ENCODE data around the gene NPY4R2. TPM values are rescaled to one million over a fixed set of nuclear protein-coding genes. Genes with fewer than 3 reads are reported as not detected.
"Not testable (repeated sequence)": the region's sequence is repeated elsewhere in the genome, so short reads cannot be mapped to it uniquely, and the experiment has no call there.

The NPY4R2 gene
- total RNA-seq (2014; rRNA removed; shearing (Covaris generic)) = 0.06 and 0.71 TPM in 2 replicates

- not testable (repeated sequence) for H3K27ac ChIP-seq; H3K9me3 ChIP-seq (replicated peaks); H3K4me1 ChIP-seq (replicated peaks); H3K36me3 ChIP-seq; H3K27me3 ChIP-seq (replicated peaks); H3K4me3 ChIP-seq; DNase-seq (ENCODE audit: low read depth in 1 of 2, low spot score in 2 of 2)
These were observed at the start of gene NPY4R2 for GRCh38 chr10:47918475-47918874. NPY4R2 (plus strand) TSS chr10:47918662; CDS start chr10:47921988, 3,326 bp downstream.

- H3K9me3 ChIP-seq (replicated peaks); H3K36me3 ChIP-seq; H3K27me3 ChIP-seq (replicated peaks); H3K4me1 ChIP-seq (replicated peaks); H3K27ac ChIP-seq; H3K4me3 ChIP-seq; DNase-seq (ENCODE audit: low read depth in 1 of 2, low spot score in 2 of 2): not testable (repeated sequence)
These were observed 47.6 kb upstream of the NPY4R2 start for GRCh38 chr10:47870887-47871286.

- not testable (repeated sequence) for H3K27ac ChIP-seq; H3K4me3 ChIP-seq; DNase-seq (ENCODE audit: low read depth in 1 of 2, low spot score in 2 of 2); H3K4me1 ChIP-seq (replicated peaks); H3K9me3 ChIP-seq (replicated peaks); H3K27me3 ChIP-seq (replicated peaks); H3K36me3 ChIP-seq
These were observed 46.8 kb upstream of the NPY4R2 start for GRCh38 chr10:47871485-47872180.

GRCh38 chr10:47872236-47872635 lies 46.2 kb upstream of the NPY4R2 start:
- not testable (repeated sequence) for H3K4me3 ChIP-seq; H3K27ac ChIP-seq; DNase-seq (ENCODE audit: low read depth in 1 of 2, low spot score in 2 of 2); H3K36me3 ChIP-seq; H3K27me3 ChIP-seq (replicated peaks); H3K4me1 ChIP-seq (replicated peaks); H3K9me3 ChIP-seq (replicated peaks)

- not testable (repeated sequence) for H3K27me3 ChIP-seq (replicated peaks); H3K4me1 ChIP-seq (replicated peaks); H3K27ac ChIP-seq; DNase-seq (ENCODE audit: low read depth in 1 of 2, low spot score in 2 of 2); H3K36me3 ChIP-seq; H3K9me3 ChIP-seq (replicated peaks); H3K4me3 ChIP-seq
These were observed 34.2 kb upstream of the NPY4R2 start for GRCh38 chr10:47884239-47884638.

- H3K4me1 ChIP-seq (replicated peaks); DNase-seq (ENCODE audit: low read depth in 1 of 2, low spot score in 2 of 2); H3K36me3 ChIP-seq; H3K9me3 ChIP-seq (replicated peaks); H3K27ac ChIP-seq; H3K27me3 ChIP-seq (replicated peaks); H3K4me3 ChIP-seq: not testable (repeated sequence)
These were observed 33.5 kb upstream of the NPY4R2 start for GRCh38 chr10:47884934-47885333.

GRCh38 chr10:47886356-47886755 lies 32.1 kb upstream of the NPY4R2 start:
- DNase-seq (ENCODE audit: low read depth in 1 of 2, low spot score in 2 of 2); H3K4me1 ChIP-seq (replicated peaks); H3K27me3 ChIP-seq (replicated peaks); H3K36me3 ChIP-seq; H3K27ac ChIP-seq; H3K9me3 ChIP-seq (replicated peaks); H3K4me3 ChIP-seq: not testable (repeated sequence)

- not testable (repeated sequence) for H3K27ac ChIP-seq; H3K4me1 ChIP-seq (replicated peaks); H3K4me3 ChIP-seq; H3K9me3 ChIP-seq (replicated peaks); DNase-seq (ENCODE audit: low read depth in 1 of 2, low spot score in 2 of 2); H3K36me3 ChIP-seq; H3K27me3 ChIP-seq (replicated peaks)
These were observed 31.6 kb upstream of the NPY4R2 start for GRCh38 chr10:47886827-47887226.

GRCh38 chr10:47890737-47891136 lies 27.7 kb upstream of the NPY4R2 start:
- H3K4me1 ChIP-seq (replicated peaks); DNase-seq (ENCODE audit: low read depth in 1 of 2, low spot score in 2 of 2); H3K9me3 ChIP-seq (replicated peaks); H3K36me3 ChIP-seq; H3K27ac ChIP-seq; H3K27me3 ChIP-seq (replicated peaks); H3K4me3 ChIP-seq: not testable (repeated sequence)

GRCh38 chr10:47892494-47893261 lies 25.8 kb upstream of the NPY4R2 start:
- H3K27me3 ChIP-seq (replicated peaks); H3K36me3 ChIP-seq; DNase-seq (ENCODE audit: low read depth in 1 of 2, low spot score in 2 of 2); H3K4me3 ChIP-seq; H3K4me1 ChIP-seq (replicated peaks); H3K27ac ChIP-seq; H3K9me3 ChIP-seq (replicated peaks): not testable (repeated sequence)

- not testable (repeated sequence) for H3K9me3 ChIP-seq (replicated peaks); H3K27me3 ChIP-seq (replicated peaks); H3K4me3 ChIP-seq; H3K36me3 ChIP-seq; H3K4me1 ChIP-seq (replicated peaks); DNase-seq (ENCODE audit: low read depth in 1 of 2, low spot score in 2 of 2); H3K27ac ChIP-seq
These were observed 23.9 kb upstream of the NPY4R2 start for GRCh38 chr10:47894571-47894970.

GRCh38 chr10:47897813-47898212 lies 20.6 kb upstream of the NPY4R2 start:
- H3K9me3 ChIP-seq (replicated peaks); H3K27ac ChIP-seq; H3K27me3 ChIP-seq (replicated peaks); H3K4me3 ChIP-seq; H3K36me3 ChIP-seq; H3K4me1 ChIP-seq (replicated peaks); DNase-seq (ENCODE audit: low read depth in 1 of 2, low spot score in 2 of 2): not testable (repeated sequence)

GRCh38 chr10:47909333-47909732 lies 9.1 kb upstream of the NPY4R2 start:
- DNase-seq (ENCODE audit: low read depth in 1 of 2, low spot score in 2 of 2); H3K27ac ChIP-seq; H3K27me3 ChIP-seq (replicated peaks); H3K36me3 ChIP-seq; H3K4me3 ChIP-seq; H3K4me1 ChIP-seq (replicated peaks); H3K9me3 ChIP-seq (replicated peaks): not testable (repeated sequence)

- not testable (repeated sequence) for H3K9me3 ChIP-seq (replicated peaks); DNase-seq (ENCODE audit: low read depth in 1 of 2, low spot score in 2 of 2); H3K36me3 ChIP-seq; H3K27me3 ChIP-seq (replicated peaks); H3K4me3 ChIP-seq; H3K27ac ChIP-seq; H3K4me1 ChIP-seq (replicated peaks)
These were observed 8.0 kb upstream of the NPY4R2 start for GRCh38 chr10:47910486-47910885.
